ENCODE data around the gene VSTM2B.

VSTM2B gene

DNA sequence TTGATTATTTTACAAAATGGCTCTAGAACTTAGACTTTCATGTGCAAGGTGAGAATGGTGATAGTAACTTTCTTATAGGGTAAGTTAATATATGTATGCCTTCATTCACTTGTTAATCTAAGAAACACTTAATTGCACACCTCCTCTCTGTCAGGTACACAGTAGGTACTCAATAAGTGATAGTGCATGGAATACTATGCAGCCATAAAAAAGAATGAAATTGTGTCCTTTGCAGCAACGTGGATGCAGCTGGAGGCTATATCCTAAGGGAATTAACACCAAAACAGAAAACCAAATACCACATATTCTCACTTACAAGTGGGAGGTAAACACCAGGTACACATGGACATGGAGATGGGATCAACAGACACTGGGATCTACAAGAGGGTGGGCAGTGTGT lies 17.6 kb upstream of the VSTM2B start:
- Histone ChIP-seq H3K36me3 (replicated peaks; ENCODE audit: low read depth, low read length) (no peaks in the 10 kb centered on the region), H3K27me3 (ENCODE audit: low read depth, low read length) (no peaks in the 10 kb centered on the region; the same call in 1 of the 2 replicates), H3K4me1 (ENCODE audit: low read length) (no peaks in the 10 kb centered on the region), H3K9ac (ENCODE audit: low read length) (no peak overlapping the region), H4K20me1 (ENCODE audit: insufficient read depth, low read length) (no peaks in the 10 kb centered on the region), H3K4me2 (ENCODE audit: low read length) (no peak overlapping the region), H2AFZ (ENCODE audit: low read depth, low read length) (no peak overlapping the region), H3K4me3 (ENCODE audit: low read length) (no peak overlapping the region), H3K27ac (ENCODE audit: low read length) (no peak overlapping the region), H3K9me3 (ENCODE audit: insufficient read depth, low read length) (no peaks in the 10 kb centered on the region), H3K79me2 (ENCODE audit: low read length) (no peaks in the 10 kb centered on the region)
- TF ChIP-seq CTCF (IDR thresholded peaks at IDR 0.05; ENCODE audit: low read depth, low read length) = no peak
- no peak for TF ChIP-seq EZH2phosphoT487 (IDR thresholded peaks at IDR 0.05; ENCODE audit: low read depth)

- H2AFZ ChIP-seq (ENCODE audit: low read depth, low read length) = no peak overlapping the region
- no peak overlapping the region for H3K4me2 ChIP-seq (ENCODE audit: low read length)
- H3K36me3 ChIP-seq (replicated peaks; ENCODE audit: low read depth, low read length) = no peaks in the 10 kb centered on the region
- TF ChIP-seq EZH2phosphoT487 (IDR thresholded peaks at IDR 0.05; ENCODE audit: low read depth) (no peak), CTCF (IDR thresholded peaks at IDR 0.05; ENCODE audit: low read depth, low read length) (no peak)
- no peaks in the 10 kb centered on the region for H4K20me1 ChIP-seq (ENCODE audit: insufficient read depth, low read length)
- no peak overlapping the region for H3K4me3 ChIP-seq (ENCODE audit: low read length)
- no peaks in the 10 kb centered on the region for H3K9me3 ChIP-seq (ENCODE audit: insufficient read depth, low read length)
- H3K27me3 ChIP-seq (ENCODE audit: low read depth, low read length) = no peaks in the 10 kb centered on the region
- no peak overlapping the region for H3K9ac ChIP-seq (ENCODE audit: low read length)
- no peaks in the 10 kb centered on the region for H3K4me1 ChIP-seq (ENCODE audit: low read length)
- no peaks in the 10 kb centered on the region for H3K79me2 ChIP-seq (ENCODE audit: low read length)
- no peak overlapping the region for H3K27ac ChIP-seq (ENCODE audit: low read length)
These were observed 16.3 kb upstream of the VSTM2B start for GRCh38 chr19:29509456-29509855.

- no peaks in the 10 kb centered on the region for H3K79me2 ChIP-seq (ENCODE audit: low read length)
- H3K9ac ChIP-seq (ENCODE audit: low read length) = no peak overlapping the region
- H3K27me3 ChIP-seq (ENCODE audit: low read depth, low read length) = no peaks in the 10 kb centered on the region
- no peak overlapping the region for H2AFZ ChIP-seq (ENCODE audit: low read depth, low read length)
- H3K9me3 ChIP-seq (ENCODE audit: insufficient read depth, low read length) = no peaks in the 10 kb centered on the region
- TF ChIP-seq EZH2phosphoT487 (IDR thresholded peaks at IDR 0.05; ENCODE audit: low read depth) (no peak), CTCF (IDR thresholded peaks at IDR 0.05; ENCODE audit: low read depth, low read length) (no peak)
- no peaks in the 10 kb centered on the region for H3K4me1 ChIP-seq (ENCODE audit: low read length)
- H3K36me3 ChIP-seq (replicated peaks; ENCODE audit: low read depth, low read length) = no peaks in the 10 kb centered on the region
- no peak overlapping the region for H3K27ac ChIP-seq (ENCODE audit: low read length)
- H3K4me3 ChIP-seq (ENCODE audit: low read length) = no peak overlapping the region
- H4K20me1 ChIP-seq (ENCODE audit: insufficient read depth, low read length) = no peaks in the 10 kb centered on the region
- H3K4me2 ChIP-seq (ENCODE audit: low read length) = no peak overlapping the region
These were observed 15.0 kb upstream of the VSTM2B start for GRCh38 chr19:29510701-29511265.

DNA sequence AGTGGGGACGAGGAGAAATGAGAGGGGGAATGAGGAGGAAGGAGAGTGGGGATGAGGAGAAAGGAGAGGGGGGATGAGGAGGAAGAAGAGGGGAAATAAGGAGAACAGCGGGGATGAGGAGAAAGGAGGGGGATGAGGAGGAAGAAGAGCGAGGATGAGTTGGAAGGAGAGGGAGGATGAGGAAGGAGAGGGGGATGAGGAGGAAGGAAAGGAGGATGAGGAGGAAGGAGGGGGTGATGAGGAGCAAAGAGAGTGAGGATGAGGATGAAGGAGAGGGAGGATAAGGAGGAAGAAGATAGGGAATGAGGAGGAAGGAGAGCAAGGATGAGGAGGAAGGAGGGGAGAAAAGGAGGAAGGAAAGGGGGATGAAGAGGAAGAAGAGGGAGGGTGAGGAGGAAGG lies 14.0 kb upstream of the VSTM2B start:
- H3K36me3 ChIP-seq (replicated peaks; ENCODE audit: low read depth, low read length) = no peaks in the 10 kb centered on the region
- no peaks in the 10 kb centered on the region for H4K20me1 ChIP-seq (ENCODE audit: insufficient read depth, low read length)
- H3K79me2 ChIP-seq (ENCODE audit: low read length) = no peaks in the 10 kb centered on the region
- no peak overlapping the region for H2AFZ ChIP-seq (ENCODE audit: low read depth, low read length)
- no peaks in the 10 kb centered on the region for H3K9me3 ChIP-seq (ENCODE audit: insufficient read depth, low read length)
- no peak overlapping the region for H3K4me3 ChIP-seq (ENCODE audit: low read length)
- no peak overlapping the region for H3K4me2 ChIP-seq (ENCODE audit: low read length)
- no peak overlapping the region for H3K27ac ChIP-seq (ENCODE audit: low read length)
- H3K27me3 ChIP-seq (ENCODE audit: low read depth, low read length) = no peaks in the 10 kb centered on the region
- no peak for TF ChIP-seq CTCF (IDR thresholded peaks at IDR 0.05; ENCODE audit: low read depth, low read length)
- no peak for TF ChIP-seq EZH2phosphoT487 (IDR thresholded peaks at IDR 0.05; ENCODE audit: low read depth)
- H3K9ac ChIP-seq (ENCODE audit: low read length) = no peak overlapping the region
- no peaks in the 10 kb centered on the region for H3K4me1 ChIP-seq (ENCODE audit: low read length)
